ENCODE measurements around the gene LSM14A.
"Not testable (repeated sequence)": the region's sequence is repeated elsewhere in the genome, so short reads cannot be mapped to it uniquely, and the experiment has no call there.

LSM14A gene

GRCh38 chr19:34191355-34191962 lies 19.2 kb downstream of the LSM14A start:
- DNase-seq (ENCODE audit: low read depth in 2 of 2), result no peak
- no peak for TF ChIP-seq CTCF (IDR thresholded peaks at IDR 0.05; ENCODE audit: low read depth, low read length)
- H3K4me3 ChIP-seq (replicated peaks in 1 of 2; ENCODE audit: low read depth in 2 of 2, low read length in 2 of 2), result no peak overlapping the region

- TF ChIP-seq CTCF (IDR thresholded peaks at IDR 0.05; ENCODE audit: low read depth, low read length), result no peak
- DNase-seq (ENCODE audit: low read depth in 2 of 2), result no peak
- no peak overlapping the region for H3K4me3 ChIP-seq (replicated peaks in 1 of 2; ENCODE audit: low read depth in 2 of 2, low read length in 2 of 2)
These were observed 21.1 kb downstream of the LSM14A start for GRCh38 chr19:34193439-34193838.

GRCh38 chr19:34193876-34194275 lies 21.6 kb downstream of the LSM14A start:
- no peak for DNase-seq (ENCODE audit: low read depth in 2 of 2)

GRCh38 chr19:34201133-34201532 lies 28.8 kb downstream of the LSM14A start:
- H3K4me3 ChIP-seq (replicated peaks in 1 of 2; ENCODE audit: low read depth in 2 of 2, low read length in 2 of 2), result no peak overlapping the region
- TF ChIP-seq CTCF (IDR thresholded peaks at IDR 0.05; ENCODE audit: low read depth, low read length), result no peak
- DNase-seq (ENCODE audit: low read depth in 2 of 2), result no peak

More at GRCh38 chr19:34193876-34194275, 21.6 kb downstream of the LSM14A start:
- no peak overlapping the region for H3K4me3 ChIP-seq (replicated peaks in 1 of 2; ENCODE audit: low read depth in 2 of 2, low read length in 2 of 2)
- TF ChIP-seq CTCF (IDR thresholded peaks at IDR 0.05; ENCODE audit: low read depth, low read length), result no peak

- DNase-seq (ENCODE audit: low read depth in 2 of 2); H3K4me3 ChIP-seq (replicated peaks in 1 of 2; ENCODE audit: low read depth in 2 of 2, low read length in 2 of 2): not testable (repeated sequence)
These were observed 33.0 kb downstream of the LSM14A start for GRCh38 chr19:34205324-34205723.

- no peak for DNase-seq (ENCODE audit: low read depth in 2 of 2)
- H3K4me3 ChIP-seq (replicated peaks in 1 of 2; ENCODE audit: low read depth in 2 of 2, low read length in 2 of 2), result no peak overlapping the region
- TF ChIP-seq CTCF (IDR thresholded peaks at IDR 0.05; ENCODE audit: low read depth, low read length), result no peak
These were observed 36.1 kb downstream of the LSM14A start for GRCh38 chr19:34208291-34208884.

- no peak for TF ChIP-seq CTCF (IDR thresholded peaks at IDR 0.05; ENCODE audit: low read depth, low read length)
- no peak for DNase-seq (ENCODE audit: low read depth in 2 of 2)
- H3K4me3 ChIP-seq (replicated peaks in 1 of 2; ENCODE audit: low read depth in 2 of 2, low read length in 2 of 2), result no peak overlapping the region
These were observed 37.4 kb downstream of the LSM14A start for GRCh38 chr19:34209726-34210125.
